ENCODE data around the gene BAZ1A. TPM values are rescaled to one million over a fixed set of nuclear protein-coding genes. Genes with fewer than 3 reads are reported as not detected.

BAZ1A gene
- total and polyA plus RNA-seq, 10 of the 15 experiments (the other 5 are each of a cell fraction or from before 2014, with no cell fraction given), result 34.3 to 96.5 (median 50.7) TPM

DNA sequence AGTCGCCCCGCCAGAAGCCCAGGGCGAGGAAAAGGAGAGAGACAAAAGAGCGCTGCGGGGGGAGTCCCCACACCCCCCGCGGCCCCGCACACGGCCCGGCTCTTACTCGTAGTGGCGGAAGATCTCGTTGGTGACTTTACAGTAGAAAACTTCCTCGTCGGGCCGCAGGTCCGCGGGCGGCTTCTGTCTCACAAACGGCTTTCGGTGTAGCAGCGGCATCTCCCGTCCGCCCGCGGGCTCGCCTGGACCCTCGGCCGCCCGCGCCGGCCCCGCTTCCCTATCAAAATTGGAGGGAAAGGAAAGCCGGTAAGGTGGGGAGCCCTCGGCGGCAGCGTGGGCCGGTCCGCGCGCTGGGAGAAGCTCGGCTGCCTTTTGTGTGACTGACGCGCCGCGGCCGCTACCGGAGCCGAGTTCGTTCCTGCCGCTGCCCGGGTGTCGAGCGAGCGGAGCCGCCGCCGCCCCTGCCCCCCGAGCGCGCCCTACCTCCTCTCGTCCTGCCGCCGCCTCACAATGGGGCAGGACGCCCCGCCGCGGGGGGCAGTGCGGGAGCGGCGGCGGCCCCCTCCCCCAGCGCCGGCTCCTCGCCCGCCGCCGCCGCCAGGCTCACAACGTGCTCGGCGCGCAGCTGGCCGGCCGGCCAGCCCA, 652 bp downstream of the BAZ1A start:
- 2% methylated on average over 68 of the region's 85 CpGs for WGBS (ENCODE audit: insufficient coverage, insufficient replicate concordance, low lambda C conversion rate, missing lambda C conversion rate)
- H3K4me1 ChIP-seq (ENCODE audit: control insufficient read depth, insufficient read depth, low read length), result no peaks in the 10 kb centered on the region; the same call in 1 of the 2 replicates
- TF ChIP-seq MYC (IDR thresholded peaks at IDR 0.05; ENCODE audit: insufficient read depth, insufficient read length, insufficient replicate concordance, low read length, severe bottlenecking), result no peak
- TF ChIP-seq CEBPB (IDR thresholded peaks at IDR 0.05; ENCODE audit: borderline replicate concordance in 1 of 2, low read depth in 2 of 2, low read length in 2 of 2), result no peak
- TF ChIP-seq RBBP5 (conservative IDR thresholded peaks at IDR 0.05), result no peak
- TF ChIP-seq MXI1 (IDR thresholded peaks at IDR 0.05; ENCODE audit: low read depth, low read length), result no peak
- TF ChIP-seq, protein P1, sequence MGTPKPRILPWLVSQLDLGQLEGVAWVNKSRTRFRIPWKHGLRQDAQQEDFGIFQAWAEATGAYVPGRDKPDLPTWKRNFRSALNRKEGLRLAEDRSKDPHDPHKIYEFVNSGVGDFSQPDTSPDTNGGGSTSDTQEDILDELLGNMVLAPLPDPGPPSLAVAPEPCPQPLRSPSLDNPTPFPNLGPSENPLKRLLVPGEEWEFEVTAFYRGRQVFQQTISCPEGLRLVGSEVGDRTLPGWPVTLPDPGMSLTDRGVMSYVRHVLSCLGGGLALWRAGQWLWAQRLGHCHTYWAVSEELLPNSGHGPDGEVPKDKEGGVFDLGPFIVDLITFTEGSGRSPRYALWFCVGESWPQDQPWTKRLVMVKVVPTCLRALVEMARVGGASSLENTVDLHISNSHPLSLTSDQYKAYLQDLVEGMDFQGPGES (IDR thresholded peaks at IDR 0.05), result no peak
- no peak for TF ChIP-seq HCFC1 (IDR thresholded peaks at IDR 0.05; ENCODE audit: low read length)
- TF ChIP-seq GABPA (IDR thresholded peaks at IDR 0.05; ENCODE audit: low read depth), result no peak
- TF ChIP-seq, protein P2, sequence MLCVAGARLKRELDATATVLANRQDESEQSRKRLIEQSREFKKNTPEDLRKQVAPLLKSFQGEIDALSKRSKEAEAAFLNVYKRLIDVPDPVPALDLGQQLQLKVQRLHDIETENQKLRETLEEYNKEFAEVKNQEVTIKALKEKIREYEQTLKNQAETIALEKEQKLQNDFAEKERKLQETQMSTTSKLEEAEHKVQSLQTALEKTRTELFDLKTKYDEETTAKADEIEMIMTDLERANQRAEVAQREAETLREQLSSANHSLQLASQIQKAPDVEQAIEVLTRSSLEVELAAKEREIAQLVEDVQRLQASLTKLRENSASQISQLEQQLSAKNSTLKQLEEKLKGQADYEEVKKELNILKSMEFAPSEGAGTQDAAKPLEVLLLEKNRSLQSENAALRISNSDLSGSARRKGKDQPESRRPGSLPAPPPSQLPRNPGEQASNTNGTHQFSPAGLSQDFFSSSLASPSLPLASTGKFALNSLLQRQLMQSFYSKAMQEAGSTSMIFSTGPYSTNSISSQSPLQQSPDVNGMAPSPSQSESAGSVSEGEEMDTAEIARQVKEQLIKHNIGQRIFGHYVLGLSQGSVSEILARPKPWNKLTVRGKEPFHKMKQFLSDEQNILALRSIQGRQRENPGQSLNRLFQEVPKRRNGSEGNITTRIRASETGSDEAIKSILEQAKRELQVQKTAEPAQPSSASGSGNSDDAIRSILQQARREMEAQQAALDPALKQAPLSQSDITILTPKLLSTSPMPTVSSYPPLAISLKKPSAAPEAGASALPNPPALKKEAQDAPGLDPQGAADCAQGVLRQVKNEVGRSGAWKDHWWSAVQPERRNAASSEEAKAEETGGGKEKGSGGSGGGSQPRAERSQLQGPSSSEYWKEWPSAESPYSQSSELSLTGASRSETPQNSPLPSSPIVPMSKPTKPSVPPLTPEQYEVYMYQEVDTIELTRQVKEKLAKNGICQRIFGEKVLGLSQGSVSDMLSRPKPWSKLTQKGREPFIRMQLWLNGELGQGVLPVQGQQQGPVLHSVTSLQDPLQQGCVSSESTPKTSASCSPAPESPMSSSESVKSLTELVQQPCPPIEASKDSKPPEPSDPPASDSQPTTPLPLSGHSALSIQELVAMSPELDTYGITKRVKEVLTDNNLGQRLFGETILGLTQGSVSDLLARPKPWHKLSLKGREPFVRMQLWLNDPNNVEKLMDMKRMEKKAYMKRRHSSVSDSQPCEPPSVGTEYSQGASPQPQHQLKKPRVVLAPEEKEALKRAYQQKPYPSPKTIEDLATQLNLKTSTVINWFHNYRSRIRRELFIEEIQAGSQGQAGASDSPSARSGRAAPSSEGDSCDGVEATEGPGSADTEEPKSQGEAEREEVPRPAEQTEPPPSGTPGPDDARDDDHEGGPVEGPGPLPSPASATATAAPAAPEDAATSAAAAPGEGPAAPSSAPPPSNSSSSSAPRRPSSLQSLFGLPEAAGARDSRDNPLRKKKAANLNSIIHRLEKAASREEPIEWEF (IDR thresholded peaks at IDR 0.05; ENCODE audit: insufficient replicate concordance, low read depth, low read length), result no peak
- no peak for TF ChIP-seq SMARCA5 (IDR thresholded peaks at IDR 0.05)
- TF ChIP-seq IRF4 (IDR thresholded peaks at IDR 0.05; ENCODE audit: low read depth, low read length), result no peak
- TF ChIP-seq HDAC6 (IDR thresholded peaks at IDR 0.05; ENCODE audit: unreplicated experiment), result no peak
- TF ChIP-seq, protein P3, sequence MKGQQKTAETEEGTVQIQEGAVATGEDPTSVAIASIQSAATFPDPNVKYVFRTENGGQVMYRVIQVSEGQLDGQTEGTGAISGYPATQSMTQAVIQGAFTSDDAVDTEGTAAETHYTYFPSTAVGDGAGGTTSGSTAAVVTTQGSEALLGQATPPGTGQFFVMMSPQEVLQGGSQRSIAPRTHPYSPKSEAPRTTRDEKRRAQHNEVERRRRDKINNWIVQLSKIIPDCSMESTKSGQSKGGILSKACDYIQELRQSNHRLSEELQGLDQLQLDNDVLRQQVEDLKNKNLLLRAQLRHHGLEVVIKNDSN (IDR thresholded peaks at IDR 0.05; ENCODE audit: borderline replicate concordance, extremely low read length, insufficient read depth, low read depth, low read length), result no peak
- TF ChIP-seq EED (IDR thresholded peaks at IDR 0.05; ENCODE audit: low read depth), result no peak
- TF ChIP-seq, protein P4, sequence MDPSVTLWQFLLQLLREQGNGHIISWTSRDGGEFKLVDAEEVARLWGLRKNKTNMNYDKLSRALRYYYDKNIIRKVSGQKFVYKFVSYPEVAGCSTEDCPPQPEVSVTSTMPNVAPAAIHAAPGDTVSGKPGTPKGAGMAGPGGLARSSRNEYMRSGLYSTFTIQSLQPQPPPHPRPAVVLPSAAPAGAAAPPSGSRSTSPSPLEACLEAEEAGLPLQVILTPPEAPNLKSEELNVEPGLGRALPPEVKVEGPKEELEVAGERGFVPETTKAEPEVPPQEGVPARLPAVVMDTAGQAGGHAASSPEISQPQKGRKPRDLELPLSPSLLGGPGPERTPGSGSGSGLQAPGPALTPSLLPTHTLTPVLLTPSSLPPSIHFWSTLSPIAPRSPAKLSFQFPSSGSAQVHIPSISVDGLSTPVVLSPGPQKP (IDR thresholded peaks at IDR 0.05; ENCODE audit: low read depth, low read length), result no peak
- no peak for TF ChIP-seq POLR2A (IDR thresholded peaks at IDR 0.05; ENCODE audit: low read depth, low read length)

More for the DNA sequence above, 652 bp downstream of the BAZ1A start:
- FAIRE-seq (no peak), DNase-seq (ENCODE audit: low read depth, low spot score) (no peak), ATAC-seq (peak; percentile 44)
- no peaks in the 10 kb centered on the region for H3K9me3 ChIP-seq (replicated peaks; ENCODE audit: control insufficient read depth, insufficient read depth, low read length)
- BruUV-seq (replicated peaks), result TSS peak; percentile 4
- peak overlapping the region; percentile 98 for H3K27ac ChIP-seq (ENCODE audit: control insufficient read depth, insufficient read depth)
- intact Hi-C loops (cut with micrococcal nuclease; ENCODE audit: unreplicated experiment) (loop anchor here (5.0 to 10.0 kb wide), 2 partner anchors 248 to 540 kb away; partner anchors contain the start of genes PPP2R3C and PRORP), in situ Hi-C loops (cut with MboI) (loop anchor here (5.0 kb wide), 1 partner anchor 108 kb away; the partner anchor contains the start of gene SRP54)
- H3K9ac ChIP-seq (ENCODE audit: control insufficient read depth, insufficient read depth, low read length), result peak overlapping the region; percentile 98
- peaks cover 0 to 12% of the 10 kb centered on the region in 2 experiments; a peak in 1 of 4 replicates for H3K36me3 ChIP-seq (ENCODE audit: control insufficient read depth in 2 of 2, insufficient read depth in 2 of 2, low read length in 1 of 2)
- ChIA-PET POLR2A (interaction anchor here (0.6 to 3.6 kb wide), 5 partner anchors 108 to 1120 kb away, joined by 3 to 33 read pairs (median 4); partner anchors contain the start of genes FAM177A1, PPP2R3C, PRORP and SRP54), RAD21 (ENCODE audit: unreplicated experiment) (interaction anchor here (0.7 to 1.4 kb wide), 6 partner anchors 66 to 542 kb away, joined by 3 to 4 read pairs (median 4); partner anchors contain the start of gene FAM177A1), SMC1A (ENCODE audit: uncharacterized antibody, unreplicated experiment) (interaction anchor here (1.0 to 1.2 kb wide), 2 partner anchors 109 to 176 kb away, joined by 3 to 7 read pairs; partner anchors contain the start of gene SRP54), CTCF (interaction anchor here (0.6 to 1.0 kb wide), 5 partner anchors 107 to 367 kb away, joined by 3 to 6 read pairs (median 3); partner anchors contain the start of genes FAM177A1 and SRP54)
- H3K4me2 ChIP-seq (ENCODE audit: control insufficient read depth, insufficient read depth), result peak overlapping the region; percentile 22; the same call in 1 of the 2 replicates
- no peaks in the 10 kb centered on the region for H4K20me1 ChIP-seq (ENCODE audit: control insufficient read depth, insufficient read depth)
- peak overlapping the region; percentile 81 for H2AFZ ChIP-seq (ENCODE audit: control insufficient read depth, low read depth, low read length)
- peak overlapping the region; percentile 88 for H3K4me3 ChIP-seq
- no peaks in the 10 kb centered on the region for H3K27me3 ChIP-seq (replicated peaks in 1 of 2; ENCODE audit: control insufficient read depth in 2 of 2, insufficient read depth in 2 of 2, low read length in 1 of 2)
- peaks cover 62% of the 10 kb centered on the region for H3K79me2 ChIP-seq (ENCODE audit: control insufficient read depth, insufficient read depth, low read length)

Data from GM12878 (cell line).